Lower leg skin (tissue), 3 donors: Measurements from ENCODE around the gene SMIM30.

Experiments
- CTCF ChIP-seq, 3 donors: fragments of 450-650 bp; IDR thresholded peaks; one replicate each; pipeline ENCODE4 v1.5.1; 2016; ENCODE audit warnings: antibody characterized with exemption in 3 of 3, mild to moderate bottlenecking in 3 of 3, moderate library complexity in 2 of 3
- POLR2A ChIP-seq, 2 donors: fragments of 450-650 bp; IDR thresholded peaks; one replicate each; pipeline ENCODE4 v1.6.1; 2016 to 2017; ENCODE audit warnings: antibody characterized with exemption in 2 of 2, mild to moderate bottlenecking in 1 of 2, moderate library complexity in 1 of 2

GRCh38 chr7:113093561-113093960, 24.8 kb downstream of the SMIM30 start:
- TF ChIP-seq CTCF (IDR thresholded peaks at IDR 0.05) (no peak), POLR2A (IDR thresholded peaks at IDR 0.05) (no peak)
